CD14-positive monocyte (primary cell): Measurements from ENCODE around the gene MED12L. TPM values are rescaled to one million over a fixed set of nuclear protein-coding genes. Genes with fewer than 3 reads are reported as not detected.

Source experiments
- DNase-seq, 3 donors: peaks; one replicate each; pipeline ENCODE4 v3.0.0-alpha.2; 2011 to 2022
- H2AFZ ChIP-seq: 2 replicates; pipeline ENCODE4 v1.6.0; 2012; ENCODE audit warnings: mild to moderate bottlenecking, low read depth, low read length, inconsistent platforms; ENCODE audit not compliant: insufficient read depth, poor library complexity, severe bottlenecking
- H3K27ac ChIP-seq, 2 donors: 1 replicate in 1 of 2; 2 replicates in 1 of 2; pipeline ENCODE4 v1.5.1; 2012 to 2013; ENCODE audit warnings: low read length in 2 of 2, control low read depth in 1 of 2, inconsistent platforms in 1 of 2, low read depth in 1 of 2, mild to moderate bottlenecking in 1 of 2
- H3K27me3 ChIP-seq, 2 donors: one replicate each; pipeline versions ENCODE4 v1.6.0 to v1.6.1; 2011 to 2013; ENCODE audit warnings: low read length in 2 of 2; ENCODE audit not compliant: control insufficient read depth in 2 of 2, insufficient read depth in 2 of 2
- H3K36me3 ChIP-seq, 2 donors: replicated peaks in 1 of 2; 1 replicate in 1 of 2; 2 replicates in 1 of 2; pipeline versions ENCODE4 v1.5.1 to v1.6.1; 2012 to 2013; ENCODE audit warnings: low read length in 2 of 2, control low read depth in 1 of 2, inconsistent platforms in 1 of 2, mild to moderate bottlenecking in 1 of 2; ENCODE audit not compliant: insufficient read depth in 2 of 2, control insufficient read depth in 1 of 2
- H3K4me1 ChIP-seq, 2 donors: 1 replicate in 1 of 2; 2 replicates in 1 of 2; pipeline versions ENCODE4 v1.5.1 to v1.6.1; 2012 to 2013; ENCODE audit warnings: low read length in 2 of 2, control low read depth in 1 of 2, inconsistent platforms in 1 of 2, mild to moderate bottlenecking in 1 of 2, moderate library complexity in 1 of 2; ENCODE audit not compliant: insufficient read depth in 2 of 2, control insufficient read depth in 1 of 2
- H3K4me2 ChIP-seq: replicated peaks from 2 replicates; pipeline ENCODE3; 2012; ENCODE audit warnings: low read length, moderate library complexity, mild to moderate bottlenecking; ENCODE audit not compliant: poor library complexity, severe bottlenecking; ENCODE audit errors: extremely low read depth
- H3K4me3 ChIP-seq, 3 experiments: fragments of 200-600 bp in 1 of 3; sonication (generic) in 1 of 3; replicated peaks in 1 of 3; 1 replicate in 2 of 3; 2 replicates in 1 of 3; pipeline ENCODE4 v1.5.1; 2011 to 2013; ENCODE audit warnings: low read length in 3 of 3, mild to moderate bottlenecking in 3 of 3, control low read depth in 2 of 3, low read depth in 2 of 3, inconsistent platforms in 1 of 3, moderate library complexity in 1 of 3
- H3K79me2 ChIP-seq: 2 replicates; pipeline ENCODE4 v1.6.0; 2012; ENCODE audit warnings: mild to moderate bottlenecking, control low read depth, inconsistent platforms, low read length, moderate library complexity; ENCODE audit not compliant: insufficient read depth
- H3K9ac ChIP-seq: 2 replicates; pipeline ENCODE4 v1.6.0; 2017; ENCODE audit warnings: low read length, mild to moderate bottlenecking; ENCODE audit not compliant: insufficient read depth, poor library complexity, severe bottlenecking
- H3K9me3 ChIP-seq, 2 donors: replicated peaks in 1 of 2; 1 replicate in 1 of 2; 2 replicates in 1 of 2; pipeline versions ENCODE4 v1.5.1 to v1.6.1; 2012 to 2013; ENCODE audit warnings: low read length in 2 of 2, control low read depth in 1 of 2; ENCODE audit not compliant: control insufficient read depth in 1 of 2, insufficient read depth in 1 of 2
- H4K20me1 ChIP-seq: 2 replicates; pipeline ENCODE4 v1.6.0; 2012; ENCODE audit warnings: mild to moderate bottlenecking, low read length, control low read depth, moderate library complexity; ENCODE audit not compliant: insufficient read depth
- H3K27ac Mint-ChIP-seq, 7 donors: one replicate each; pipeline ENCODE4 v1.8.0; 2020; ENCODE audit warnings: mild to moderate bottlenecking in 7 of 7, mixed read lengths in 7 of 7, moderate library complexity in 6 of 7, inconsistent platforms in 2 of 7
- H3K27me3 Mint-ChIP-seq, 3 donors: one replicate each; pipeline ENCODE4 v1.8.0; 2021 to 2022; ENCODE audit warnings: low read depth in 3 of 3, mild to moderate bottlenecking in 3 of 3, mixed read lengths in 3 of 3, moderate library complexity in 3 of 3, inconsistent platforms in 1 of 3
- H3K36me3 Mint-ChIP-seq, 2 donors: one replicate each; pipeline ENCODE4 v1.8.0; 2020; ENCODE audit warnings: mixed read lengths in 2 of 2, inconsistent platforms in 1 of 2, mild to moderate bottlenecking in 1 of 2
- H3K4me1 Mint-ChIP-seq: one replicate; pipeline ENCODE4 v1.8.0; 2020; ENCODE audit warnings: mild to moderate bottlenecking, mixed read lengths
- H3K4me3 Mint-ChIP-seq, 2 donors: one replicate each; pipeline ENCODE4 v1.8.0; 2020; ENCODE audit warnings: mild to moderate bottlenecking in 2 of 2, mixed read lengths in 2 of 2, moderate library complexity in 1 of 2
- H3K9me3 Mint-ChIP-seq, 7 donors: one replicate each; pipeline ENCODE4 v1.8.0; 2020 to 2022; ENCODE audit warnings: mixed read lengths in 7 of 7, mild to moderate bottlenecking in 6 of 7, moderate library complexity in 6 of 7, inconsistent platforms in 2 of 7
- CTCF ChIP-seq: fragments of 200-600 bp; IDR thresholded peaks from one replicate; pipeline ENCODE4 v1.8.0; 2022; ENCODE audit warnings: antibody characterized with exemption, mild to moderate bottlenecking
- WGBS: methylation state at CpG from one replicate; pipeline ENCODE4 v1.1.5; 2013; ENCODE audit warnings: missing lambda C conversion rate; ENCODE audit not compliant: insufficient coverage; 5-methylcytosine and 5-hydroxymethylcytosine counted together
- intact Hi-C, 2 donors: fragments of 100-400 bp; cut with micrococcal nuclease; formaldehyde crosslinking; loops; one replicate each; pipeline versions ENCODE4 v1.15.0 to v1.15.1; 2023
- polyA plus RNA-seq, 3 donors: library from polyadenylated mRNA; depleted of rRNA in 1 of 3; unstranded in 2 of 3; stranded (reverse) in 1 of 3; fragments of 300-500 nt in 2 of 3; fragments of >200 nt in 1 of 3; fragmentation: Illumina TruSeq in 2 of 3; gene quantifications; 1 replicate in 2 of 3; 2 replicates in 1 of 3; pipeline ENCODE4 v1.2.3, GENCODE V29; 2012 to 2021

Gene MED12L
- polyA plus RNA-seq, 3 donors: 0.12 to 0.29 TPM; not detected in 1

DNA sequence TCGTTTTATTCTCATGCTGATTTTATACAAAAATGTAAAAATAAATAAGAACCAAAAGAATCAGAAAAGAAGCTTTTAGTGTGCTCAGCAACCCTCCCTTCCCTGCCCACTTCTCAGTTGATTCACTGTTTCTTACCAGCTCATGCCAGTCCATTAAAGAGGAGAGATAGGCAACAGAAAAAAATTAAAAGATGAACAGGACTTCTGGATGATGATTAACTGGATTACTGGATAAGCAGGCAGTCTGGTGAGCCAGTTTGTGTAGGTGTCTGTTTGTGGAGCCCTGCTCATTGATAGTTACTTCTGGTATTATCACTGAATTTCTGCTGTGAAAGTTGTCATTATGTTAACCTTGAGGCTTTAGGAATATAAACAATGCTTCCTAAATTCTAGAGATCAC is 132.7 kb downstream of the MED12L start:
- H3K36me3 Mint-ChIP-seq: peaks cover 6 to 8% of the 10 kb centered on the region in 2 donors
- intact Hi-C loops: no loop called here
- Histone ChIP-seq H3K36me3 (no peaks in the 10 kb centered on the region), H3K4me1 (peaks cover 0 to 5% of the 10 kb centered on the region in 2 donors), H2AFZ (no peak overlapping the region), H3K79me2 (no peaks in the 10 kb centered on the region), H3K27ac (no peak overlapping the region), H3K4me2 (no peak overlapping the region), H3K27me3 (no peaks in the 10 kb centered on the region), H3K9ac (no peak overlapping the region), H3K4me3 (no peak overlapping the region), H3K9me3 (peaks cover 0 to 6% of the 10 kb centered on the region in 2 donors), H4K20me1 (no peaks in the 10 kb centered on the region)
- no peak for DNase-seq
- H3K27me3 Mint-ChIP-seq: no peaks in the 10 kb centered on the region
- peaks cover 10% of the 10 kb centered on the region for H3K4me1 Mint-ChIP-seq
- H3K27ac Mint-ChIP-seq: no peak overlapping the region
- no CpG with 5 or more reads among the region's 1 CpG for WGBS
- H3K9me3 Mint-ChIP-seq: peaks cover 6 to 15% (median 12%) of the 10 kb centered on the region in 7 donors
- H3K4me3 Mint-ChIP-seq: no peak overlapping the region
- TF ChIP-seq CTCF: no peak

GRCh38 chr3:151219056-151219455 is 133.6 kb downstream of the MED12L start:
- H3K27ac Mint-ChIP-seq: no peak overlapping the region

More at GRCh38 chr3:151219056-151219455, 133.6 kb downstream of the MED12L start:
- Histone ChIP-seq H3K79me2 (no peaks in the 10 kb centered on the region), H3K4me3 (no peak overlapping the region), H3K9ac (no peak overlapping the region), H4K20me1 (no peaks in the 10 kb centered on the region), H2AFZ (no peak overlapping the region), H3K4me1 (peaks cover 0 to 5% of the 10 kb centered on the region in 2 donors), H3K27ac (no peak overlapping the region), H3K4me2 (no peak overlapping the region), H3K9me3 (peaks cover 0 to 6% of the 10 kb centered on the region in 2 donors), H3K36me3 (no peaks in the 10 kb centered on the region), H3K27me3 (no peaks in the 10 kb centered on the region)
- TF ChIP-seq CTCF: no peak
- H3K36me3 Mint-ChIP-seq: peaks cover 6 to 8% of the 10 kb centered on the region in 2 donors
- no peak for DNase-seq
- no peaks in the 10 kb centered on the region for H3K27me3 Mint-ChIP-seq
- peaks cover 6 to 15% (median 12%) of the 10 kb centered on the region in 7 donors for H3K9me3 Mint-ChIP-seq
- H3K4me1 Mint-ChIP-seq: peaks cover 8% of the 10 kb centered on the region
- no CpG with 5 or more reads among the region's 1 CpG for WGBS
- H3K4me3 Mint-ChIP-seq: no peak overlapping the region
- intact Hi-C loops: no loop called here
